Type B pancreatic cell (in vitro differentiated cells): ENCODE data around the gene HNRNPD. TPM values are rescaled to one million over a fixed set of nuclear protein-coding genes. Genes with fewer than 3 reads are reported as not detected.
A peak's percentile ranks its signal among the peaks of the same experiment; 100 is the strongest.

Experiments used
- DNase-seq: peaks from one replicate; pipeline ENCODE4 v3.0.0; 2021; ENCODE audit warnings: mixed read lengths; ENCODE audit not compliant: unreplicated experiment; ENCODE audit errors: extremely low spot score
- H3K27ac Mint-ChIP-seq: 2 replicates; pipeline ENCODE4 v1.8.0; 2021; ENCODE audit warnings: mild to moderate bottlenecking, mixed read lengths
- H3K27me3 Mint-ChIP-seq: 2 replicates; pipeline ENCODE4 v1.8.0; 2021; ENCODE audit warnings: mixed read lengths
- H3K36me3 Mint-ChIP-seq: 2 replicates; pipeline ENCODE4 v1.8.0; 2021; ENCODE audit warnings: mixed read lengths
- H3K4me1 Mint-ChIP-seq: one replicate; pipeline ENCODE4 v1.8.0; 2021; ENCODE audit warnings: mixed read lengths; ENCODE audit not compliant: unreplicated experiment
- H3K4me3 Mint-ChIP-seq: 2 replicates; pipeline ENCODE4 v1.8.0; 2021; ENCODE audit warnings: mild to moderate bottlenecking, mixed read lengths
- H3K9me3 Mint-ChIP-seq: 2 replicates; pipeline ENCODE4 v1.8.0; 2021; ENCODE audit warnings: mixed read lengths
- CTCF ChIP-seq: fragments of 200-600 bp; sonication (generic); conservative IDR thresholded peaks from 2 replicates; pipeline ENCODE4 v1.5.0; 2021; ENCODE audit warnings: antibody characterized with exemption, mild to moderate bottlenecking
- total RNA-seq: library from RNA; stranded (reverse); gene quantifications from 2 replicates; pipeline ENCODE4 v1.2.1, GENCODE V29; 2021; ENCODE audit warnings: low replicate concordance

HNRNPD gene
- total RNA-seq, 1 donor from 2014 or later = 367 TPM

GRCh38 chr4:82380344-82380743 lies 6.6 kb upstream of the HNRNPD start:
- Mint-ChIP-seq H3K9me3 (peaks cover under 1% of the 10 kb centered on the region), H3K27me3 (no peaks in the 10 kb centered on the region), H3K27ac (no peak overlapping the region), H3K4me1 (peaks cover 15% of the 10 kb centered on the region), H3K4me3 (no peak overlapping the region), H3K36me3 (peaks cover 19% of the 10 kb centered on the region)
- no peak for DNase-seq
- no peak for TF ChIP-seq CTCF

- Mint-ChIP-seq H3K36me3 (peaks cover 34% of the 10 kb centered on the region), H3K27me3 (no peaks in the 10 kb centered on the region), H3K27ac (peak overlapping the region; percentile 100), H3K4me1 (peaks cover 15% of the 10 kb centered on the region), H3K9me3 (no peaks in the 10 kb centered on the region), H3K4me3 (peak overlapping the region; percentile 92)
- DNase-seq = no peak
- no peak for TF ChIP-seq CTCF
These were observed 2.3 kb upstream of the HNRNPD start for GRCh38 chr4:82376109-82376508.

GRCh38 chr4:82373486-82373815 lies 340 bp downstream of the HNRNPD start:
- Mint-ChIP-seq H3K27ac (peak overlapping the region; percentile 100), H3K27me3 (no peaks in the 10 kb centered on the region), H3K4me3 (peak overlapping the region; percentile 92), H3K9me3 (no peaks in the 10 kb centered on the region), H3K4me1 (peaks cover 32% of the 10 kb centered on the region), H3K36me3 (peaks cover 44% of the 10 kb centered on the region)
- DNase-seq = no peak
- TF ChIP-seq CTCF = no peak

- H3K27ac Mint-ChIP-seq = peak overlapping the region; percentile 100
- H3K36me3 Mint-ChIP-seq = peaks cover 43% of the 10 kb centered on the region
- no peak for DNase-seq
- H3K9me3 Mint-ChIP-seq = no peaks in the 10 kb centered on the region
- H3K4me1 Mint-ChIP-seq = peaks cover 32% of the 10 kb centered on the region
- peak overlapping the region; percentile 92 for H3K4me3 Mint-ChIP-seq
- no peak for TF ChIP-seq CTCF
- no peaks in the 10 kb centered on the region for H3K27me3 Mint-ChIP-seq
These were observed 990 bp downstream of the HNRNPD start for GRCh38 chr4:82372517-82373485.

GRCh38 chr4:82371497-82371896 lies 2.3 kb downstream of the HNRNPD start:
- Mint-ChIP-seq H3K4me1 (peaks cover 37% of the 10 kb centered on the region), H3K36me3 (peaks cover 45% of the 10 kb centered on the region)

More at GRCh38 chr4:82371497-82371896, 2.3 kb downstream of the HNRNPD start:
- Mint-ChIP-seq H3K4me3 (peak overlapping the region; percentile 92), H3K27me3 (no peaks in the 10 kb centered on the region), H3K9me3 (no peaks in the 10 kb centered on the region), H3K27ac (peak overlapping the region; percentile 100)
- no peak for TF ChIP-seq CTCF
- no peak for DNase-seq
